Measurements from ENCODE around the gene MSANTD1.

The MSANTD1 gene

DNA sequence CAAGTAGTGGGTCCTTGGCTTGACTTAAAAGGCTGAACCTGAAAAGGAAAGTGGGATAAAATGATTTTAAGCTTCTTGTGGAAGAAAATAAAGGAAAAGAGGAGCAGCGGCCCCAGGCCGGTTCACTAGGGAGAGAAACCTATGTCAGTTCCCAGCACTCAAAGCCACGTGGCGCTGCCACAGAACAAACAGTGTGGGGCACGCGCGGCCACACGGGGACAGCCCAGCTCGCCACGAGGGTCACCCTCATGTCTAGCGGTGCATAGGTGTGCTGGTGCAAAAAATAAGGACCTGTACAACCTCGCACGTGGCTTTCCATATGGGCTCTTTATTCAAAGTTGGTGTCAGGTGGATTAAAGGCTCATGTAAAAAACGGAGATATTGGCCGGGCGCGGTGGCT lies 17.1 kb downstream of the MSANTD1 start:
- no peak for TF ChIP-seq ZFP3 (CRISPR knock-in tag; IDR thresholded peaks at IDR 0.05)
- no peak for TF ChIP-seq ESRRG (CRISPR knock-in tag; IDR thresholded peaks at IDR 0.05)
- no peak for TF ChIP-seq TOX (CRISPR knock-in tag; IDR thresholded peaks at IDR 0.05; ENCODE audit: borderline replicate concordance)
- no peak for TF ChIP-seq TCF4 (CRISPR knock-in tag; IDR thresholded peaks at IDR 0.05; ENCODE audit: borderline replicate concordance)
- ATAC-seq = no peak

DNA sequence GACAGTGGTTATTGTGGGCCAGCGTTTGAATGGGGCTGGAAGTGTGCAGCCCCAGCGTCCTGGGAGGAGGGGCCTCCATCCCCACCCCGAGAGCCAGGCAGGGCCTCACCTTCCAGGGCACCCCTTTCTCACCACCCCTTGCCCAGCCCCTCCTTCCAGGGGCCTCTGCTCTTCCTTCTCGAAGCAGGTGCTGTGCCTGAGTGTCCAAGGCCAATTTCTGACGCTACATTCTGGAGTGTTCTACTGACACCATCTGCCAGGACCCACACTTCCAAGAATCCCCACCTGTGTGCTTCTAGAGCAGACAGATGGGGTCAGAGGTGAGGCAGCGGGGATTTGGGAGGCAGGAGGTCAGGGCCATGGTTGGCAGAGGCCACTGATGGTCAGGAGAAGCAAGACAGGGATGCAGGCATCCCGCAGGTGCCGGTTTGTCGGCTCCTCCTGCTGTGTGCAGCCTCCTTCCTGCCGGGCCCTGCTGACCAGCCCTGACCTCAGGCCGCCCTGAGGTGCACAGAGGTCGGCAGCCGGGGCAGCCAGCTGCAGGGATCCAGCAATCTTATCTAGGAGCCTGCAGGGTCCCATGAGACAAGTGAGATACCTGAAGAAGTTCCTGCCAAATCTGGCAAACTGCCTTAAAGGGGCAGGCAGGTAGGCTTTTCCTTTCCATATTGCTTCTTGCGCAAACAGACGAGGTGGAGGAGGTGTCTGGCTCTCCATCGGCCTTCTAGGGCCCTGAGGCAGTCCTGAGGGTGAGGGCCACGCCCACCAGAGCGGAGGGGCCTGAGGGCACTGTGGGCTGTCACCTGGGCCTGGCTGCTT lies 18.8 kb downstream of the MSANTD1 start:
- TF ChIP-seq ZNF565 (CRISPR knock-in tag; conservative IDR thresholded peaks at IDR 0.05; ENCODE audit: low read depth) (no peak), TCF4 (CRISPR knock-in tag; IDR thresholded peaks at IDR 0.05; ENCODE audit: borderline replicate concordance) (no peak), OSR1 (CRISPR knock-in tag; IDR thresholded peaks at IDR 0.05) (no peak), ZFP30 (CRISPR knock-in tag; IDR thresholded peaks at IDR 0.05) (no peak), TOX (CRISPR knock-in tag; IDR thresholded peaks at IDR 0.05; ENCODE audit: borderline replicate concordance) (no peak), ZFP3 (CRISPR knock-in tag; IDR thresholded peaks at IDR 0.05) (no peak), PPARA (CRISPR knock-in tag; IDR thresholded peaks at IDR 0.05; ENCODE audit: borderline replicate concordance) (no peak), ZNF8 (CRISPR knock-in tag; IDR thresholded peaks at IDR 0.05) (no peak), ARNTL (CRISPR knock-in tag; IDR thresholded peaks at IDR 0.05; ENCODE audit: borderline replicate concordance, low read depth) (no peak), GLIS3 (CRISPR knock-in tag; IDR thresholded peaks at IDR 0.05) (no peak), ZC3H10 (CRISPR knock-in tag; IDR thresholded peaks at IDR 0.05) (no peak), ISL1 (CRISPR knock-in tag; IDR thresholded peaks at IDR 0.05) (no peak), RARB (CRISPR knock-in tag; IDR thresholded peaks at IDR 0.05) (no peak), BACH2 (CRISPR knock-in tag; IDR thresholded peaks at IDR 0.05; ENCODE audit: borderline replicate concordance) (no peak), ZNF70 (CRISPR knock-in tag; IDR thresholded peaks at IDR 0.05) (no peak)
- TF ChIP-seq, protein P1, sequence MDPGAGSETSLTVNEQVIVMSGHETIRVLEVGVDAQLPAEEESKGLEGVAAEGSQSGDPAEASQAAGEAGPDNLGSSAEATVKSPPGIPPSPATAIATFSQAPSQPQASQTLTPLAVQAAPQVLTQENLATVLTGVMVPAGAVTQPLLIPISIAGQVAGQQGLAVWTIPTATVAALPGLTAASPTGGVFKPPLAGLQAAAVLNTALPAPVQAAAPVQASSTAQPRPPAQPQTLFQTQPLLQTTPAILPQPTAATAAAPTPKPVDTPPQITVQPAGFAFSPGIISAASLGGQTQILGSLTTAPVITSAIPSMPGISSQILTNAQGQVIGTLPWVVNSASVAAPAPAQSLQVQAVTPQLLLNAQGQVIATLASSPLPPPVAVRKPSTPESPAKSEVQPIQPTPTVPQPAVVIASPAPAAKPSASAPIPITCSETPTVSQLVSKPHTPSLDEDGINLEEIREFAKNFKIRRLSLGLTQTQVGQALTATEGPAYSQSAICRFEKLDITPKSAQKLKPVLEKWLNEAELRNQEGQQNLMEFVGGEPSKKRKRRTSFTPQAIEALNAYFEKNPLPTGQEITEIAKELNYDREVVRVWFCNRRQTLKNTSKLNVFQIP (CRISPR knock-in tag; IDR thresholded peaks at IDR 0.05; ENCODE audit: borderline replicate concordance, low read depth) = no peak
- TF ChIP-seq, protein P2, sequence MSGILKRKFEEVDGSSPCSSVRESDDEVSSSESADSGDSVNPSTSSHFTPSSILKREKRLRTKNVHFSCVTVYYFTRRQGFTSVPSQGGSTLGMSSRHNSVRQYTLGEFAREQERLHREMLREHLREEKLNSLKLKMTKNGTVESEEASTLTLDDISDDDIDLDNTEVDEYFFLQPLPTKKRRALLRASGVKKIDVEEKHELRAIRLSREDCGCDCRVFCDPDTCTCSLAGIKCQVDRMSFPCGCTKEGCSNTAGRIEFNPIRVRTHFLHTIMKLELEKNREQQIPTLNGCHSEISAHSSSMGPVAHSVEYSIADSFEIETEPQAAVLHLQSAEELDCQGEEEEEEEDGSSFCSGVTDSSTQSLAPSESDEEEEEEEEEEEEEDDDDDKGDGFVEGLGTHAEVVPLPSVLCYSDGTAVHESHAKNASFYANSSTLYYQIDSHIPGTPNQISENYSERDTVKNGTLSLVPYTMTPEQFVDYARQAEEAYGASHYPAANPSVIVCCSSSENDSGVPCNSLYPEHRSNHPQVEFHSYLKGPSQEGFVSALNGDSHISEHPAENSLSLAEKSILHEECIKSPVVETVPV (CRISPR knock-in tag; IDR thresholded peaks at IDR 0.05) = no peak
- TF ChIP-seq, protein P3, sequence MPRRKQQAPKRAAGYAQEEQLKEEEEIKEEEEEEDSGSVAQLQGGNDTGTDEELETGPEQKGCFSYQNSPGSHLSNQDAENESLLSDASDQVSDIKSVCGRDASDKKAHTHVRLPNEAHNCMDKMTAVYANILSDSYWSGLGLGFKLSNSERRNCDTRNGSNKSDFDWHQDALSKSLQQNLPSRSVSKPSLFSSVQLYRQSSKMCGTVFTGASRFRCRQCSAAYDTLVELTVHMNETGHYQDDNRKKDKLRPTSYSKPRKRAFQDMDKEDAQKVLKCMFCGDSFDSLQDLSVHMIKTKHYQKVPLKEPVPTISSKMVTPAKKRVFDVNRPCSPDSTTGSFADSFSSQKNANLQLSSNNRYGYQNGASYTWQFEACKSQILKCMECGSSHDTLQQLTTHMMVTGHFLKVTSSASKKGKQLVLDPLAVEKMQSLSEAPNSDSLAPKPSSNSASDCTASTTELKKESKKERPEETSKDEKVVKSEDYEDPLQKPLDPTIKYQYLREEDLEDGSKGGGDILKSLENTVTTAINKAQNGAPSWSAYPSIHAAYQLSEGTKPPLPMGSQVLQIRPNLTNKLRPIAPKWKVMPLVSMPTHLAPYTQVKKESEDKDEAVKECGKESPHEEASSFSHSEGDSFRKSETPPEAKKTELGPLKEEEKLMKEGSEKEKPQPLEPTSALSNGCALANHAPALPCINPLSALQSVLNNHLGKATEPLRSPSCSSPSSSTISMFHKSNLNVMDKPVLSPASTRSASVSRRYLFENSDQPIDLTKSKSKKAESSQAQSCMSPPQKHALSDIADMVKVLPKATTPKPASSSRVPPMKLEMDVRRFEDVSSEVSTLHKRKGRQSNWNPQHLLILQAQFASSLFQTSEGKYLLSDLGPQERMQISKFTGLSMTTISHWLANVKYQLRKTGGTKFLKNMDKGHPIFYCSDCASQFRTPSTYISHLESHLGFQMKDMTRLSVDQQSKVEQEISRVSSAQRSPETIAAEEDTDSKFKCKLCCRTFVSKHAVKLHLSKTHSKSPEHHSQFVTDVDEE (CRISPR knock-in tag; IDR thresholded peaks at IDR 0.05) = no peak
- no peak for ATAC-seq

DNA sequence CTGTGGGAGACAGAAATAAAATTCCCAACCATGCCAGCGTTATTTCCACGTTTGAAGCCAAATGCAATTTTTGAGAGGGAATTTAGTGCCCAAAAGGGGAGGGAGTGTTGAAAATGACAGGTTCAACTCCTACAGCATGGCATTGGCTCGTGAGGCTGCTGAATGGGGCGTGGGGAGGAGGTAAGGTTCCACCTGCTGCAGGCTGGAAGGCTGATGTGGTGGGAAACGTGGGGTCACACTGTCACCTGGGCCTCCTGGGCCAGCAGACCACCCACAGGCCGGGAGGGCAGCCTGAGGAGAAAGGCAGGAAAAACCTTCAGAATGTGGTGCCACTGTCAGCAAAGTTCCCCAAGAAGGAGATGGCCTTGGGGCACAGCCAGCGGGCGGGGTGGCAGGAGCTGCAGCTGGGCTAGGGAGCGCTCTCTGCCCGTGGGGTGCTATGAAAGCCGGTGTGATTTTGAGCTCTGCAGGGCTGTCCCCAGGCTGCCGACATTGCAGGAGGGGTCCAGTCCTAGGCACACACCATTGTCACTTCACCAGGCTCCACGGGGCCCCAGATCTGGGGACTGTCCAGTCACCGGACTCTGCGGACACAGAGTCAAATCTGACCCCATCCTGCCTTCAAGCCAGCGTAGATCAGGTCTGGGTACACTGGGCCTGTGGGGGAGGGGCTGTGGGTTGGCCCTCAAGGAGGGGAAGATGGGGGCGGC lies 19.6 kb downstream of the MSANTD1 start:
- no peak for ATAC-seq
- no peak for TF ChIP-seq BACH2 (CRISPR knock-in tag; IDR thresholded peaks at IDR 0.05; ENCODE audit: borderline replicate concordance)
- TF ChIP-seq TOX (CRISPR knock-in tag; IDR thresholded peaks at IDR 0.05; ENCODE audit: borderline replicate concordance) = no peak
- no peak for TF ChIP-seq CSDC2 (CRISPR knock-in tag; IDR thresholded peaks at IDR 0.05)
- no peak for TF ChIP-seq ZC3H10 (CRISPR knock-in tag; IDR thresholded peaks at IDR 0.05)
- TF ChIP-seq, protein P1 (CRISPR knock-in tag; IDR thresholded peaks at IDR 0.05; ENCODE audit: borderline replicate concordance, low read depth) = no peak
- no peak for TF ChIP-seq ARNTL (CRISPR knock-in tag; IDR thresholded peaks at IDR 0.05; ENCODE audit: borderline replicate concordance, low read depth)
- TF ChIP-seq, protein P2 (CRISPR knock-in tag; IDR thresholded peaks at IDR 0.05) = no peak
- no peak for TF ChIP-seq PPARA (CRISPR knock-in tag; IDR thresholded peaks at IDR 0.05; ENCODE audit: borderline replicate concordance)
- TF ChIP-seq ESRRG (CRISPR knock-in tag; IDR thresholded peaks at IDR 0.05) = no peak
- no peak for TF ChIP-seq OSR1 (CRISPR knock-in tag; IDR thresholded peaks at IDR 0.05)
- TF ChIP-seq, protein P3 (CRISPR knock-in tag; IDR thresholded peaks at IDR 0.05) = no peak
- TF ChIP-seq, protein P4, sequence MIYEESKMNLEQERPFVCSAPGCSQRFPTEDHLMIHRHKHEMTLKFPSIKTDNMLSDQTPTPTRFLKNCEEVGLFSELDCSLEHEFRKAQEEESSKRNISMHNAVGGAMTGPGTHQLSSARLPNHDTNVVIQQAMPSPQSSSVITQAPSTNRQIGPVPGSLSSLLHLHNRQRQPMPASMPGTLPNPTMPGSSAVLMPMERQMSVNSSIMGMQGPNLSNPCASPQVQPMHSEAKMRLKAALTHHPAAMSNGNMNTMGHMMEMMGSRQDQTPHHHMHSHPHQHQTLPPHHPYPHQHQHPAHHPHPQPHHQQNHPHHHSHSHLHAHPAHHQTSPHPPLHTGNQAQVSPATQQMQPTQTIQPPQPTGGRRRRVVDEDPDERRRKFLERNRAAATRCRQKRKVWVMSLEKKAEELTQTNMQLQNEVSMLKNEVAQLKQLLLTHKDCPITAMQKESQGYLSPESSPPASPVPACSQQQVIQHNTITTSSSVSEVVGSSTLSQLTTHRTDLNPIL (CRISPR knock-in tag; IDR thresholded peaks at IDR 0.05; ENCODE audit: low read depth) = no peak
- no peak for TF ChIP-seq RARB (CRISPR knock-in tag; IDR thresholded peaks at IDR 0.05)

Measured in SK-N-SH treated with all-trans-retinoic acid at 6 μM for 48 hours (cell line).